Endothelial cell of umbilical vein (primary cell): Measurements from ENCODE around the gene C17orf67. TPM values are rescaled to one million over a fixed set of nuclear protein-coding genes. Genes with fewer than 3 reads are reported as not detected.

ENCODE experiments used
- BruUV-seq: library from RNA; stranded (reverse); fragments of 400-500 nt; replicated peaks from 2 replicates; lab custom pipeline; 2021; lab: Mats Ljungman, UMichigan
- CTCF ChIA-PET: fragments of 300-600, 350-600 bp; sonication (Branson Sonifier 250); formaldehyde crosslinking; loops from one replicate; lab custom pipeline; 2021; ENCODE audit warnings: antibody characterized with exemption, inconsistent platforms; lab: Charles Lee
- POLR2A ChIA-PET: fragments of 300-600, 350-600 bp; sonication (Branson Sonifier 250); formaldehyde crosslinking; loops from one replicate; lab custom pipeline; 2021; ENCODE audit warnings: antibody characterized with exemption, inconsistent platforms; lab: Charles Lee
- DNase-seq: peaks from one replicate; pipeline ENCODE4 v3.0.0-alpha.2; 2011; ENCODE audit warnings: low read depth, low spot score
- FAIRE-seq: peaks from 2 replicates; lab custom pipeline; 2011; peaks lifted over from hg19 to GRCh38; lab: Jason Lieb, UNC
- H2AFZ ChIP-seq: 2 replicates; pipeline ENCODE4 v1.6.0; 2012; ENCODE audit warnings: low read depth, low read length, control low read depth, inconsistent platforms
- H3K27ac ChIP-seq: 2 replicates; pipeline ENCODE4 v1.5.1; 2011; ENCODE audit warnings: low read depth, mild to moderate bottlenecking, control low read depth, low read length, moderate library complexity; ENCODE audit not compliant: insufficient read depth
- H3K27me3 ChIP-seq, 2 experiments: 2 replicates each; pipeline versions ENCODE4 v1.6.0 to v1.6.1; 2011; ENCODE audit warnings: low read length in 2 of 2, mixed read lengths in 1 of 2; ENCODE audit not compliant: control insufficient read depth in 2 of 2, insufficient read depth in 2 of 2
- H3K36me3 ChIP-seq, 2 experiments: 2 replicates in 1 of 2; 3 replicates in 1 of 2; pipeline ENCODE4 v1.5.1; 2011; ENCODE audit warnings: low read length in 2 of 2, mild to moderate bottlenecking in 1 of 2, moderate library complexity in 1 of 2; ENCODE audit not compliant: control insufficient read depth in 2 of 2, insufficient read depth in 2 of 2; ENCODE audit errors: extremely low read depth in 1 of 2
- H3K4me1 ChIP-seq: 3 replicates; pipeline ENCODE4 v1.5.1; 2011; ENCODE audit warnings: mild to moderate bottlenecking, low read length; ENCODE audit not compliant: control insufficient read depth, insufficient read depth; ENCODE audit errors: extremely low read depth
- H3K4me2 ChIP-seq: 2 replicates; pipeline ENCODE4 v1.6.1; 2011; ENCODE audit warnings: low read length, control low read depth, mixed read lengths; ENCODE audit not compliant: insufficient read depth
- H3K4me3 ChIP-seq, 3 experiments: fragments of 200-600 bp in 1 of 3; sonication (generic), shearing (Covaris generic) in 1 of 3; replicated peaks in 1 of 3; 2 replicates each; pipeline ENCODE4 v1.5.1; 2011 to 2016; ENCODE audit warnings: control low read depth in 3 of 3, low read length in 3 of 3, mild to moderate bottlenecking in 2 of 3, inconsistent platforms in 1 of 3, low read depth in 1 of 3, moderate library complexity in 1 of 3; ENCODE audit not compliant: insufficient read depth in 1 of 3
- H3K79me2 ChIP-seq: 2 replicates; pipeline ENCODE4 v1.6.0; 2012; ENCODE audit warnings: low read length, inconsistent platforms; ENCODE audit not compliant: control insufficient read depth, insufficient read depth
- H3K9ac ChIP-seq: replicated peaks from 2 replicates; pipeline ENCODE3; 2011; ENCODE audit warnings: low read length, control low read depth; ENCODE audit not compliant: insufficient read depth; ENCODE audit errors: extremely low read depth
- H3K9me1 ChIP-seq: replicated peaks from 3 replicates; pipeline ENCODE4 v1.6.0; 2011; ENCODE audit warnings: mild to moderate bottlenecking, low read length; ENCODE audit not compliant: control insufficient read depth, insufficient read depth; ENCODE audit errors: extremely low read depth
- H3K9me3 ChIP-seq: replicated peaks from 2 replicates; pipeline ENCODE4 v1.5.1; 2012; ENCODE audit warnings: low read length, inconsistent platforms; ENCODE audit not compliant: control insufficient read depth, insufficient read depth
- H4K20me1 ChIP-seq: replicated peaks from 2 replicates; pipeline ENCODE3; 2011; ENCODE audit warnings: mild to moderate bottlenecking, low read length; ENCODE audit not compliant: control insufficient read depth, insufficient read depth; ENCODE audit errors: extremely low read depth
- EZH2 ChIP-seq: IDR thresholded peaks from 2 replicates; pipeline ENCODE4 v1.6.1; 2012; ENCODE audit warnings: borderline replicate concordance, low read depth, mild to moderate bottlenecking, moderate library complexity, low read length, inconsistent platforms; ENCODE audit not compliant: severe bottlenecking
- FOS ChIP-seq: IDR thresholded peaks from 2 replicates; pipeline ENCODE4 v1.6.1; 2011; ENCODE audit warnings: mild to moderate bottlenecking, low read length, moderate library complexity, borderline replicate concordance; ENCODE audit not compliant: insufficient read depth
- GATA2 ChIP-seq: IDR thresholded peaks from 2 replicates; pipeline ENCODE4 v1.7.0; 2011; ENCODE audit warnings: low read depth, mild to moderate bottlenecking, moderate library complexity, mixed read lengths, low read length; ENCODE audit not compliant: insufficient read length, insufficient read depth
- JUN ChIP-seq: IDR thresholded peaks from 2 replicates; pipeline ENCODE4 v1.6.1; 2011; ENCODE audit warnings: borderline replicate concordance, low read depth; ENCODE audit not compliant: insufficient read length, insufficient read depth
- MYC ChIP-seq: IDR thresholded peaks from one replicate; pipeline ENCODE4 v1.6.1; 2011; ENCODE audit warnings: mild to moderate bottlenecking, low read depth, low read length
- POLR2A ChIP-seq: IDR thresholded peaks from 2 replicates; pipeline ENCODE4 v1.6.1; 2012; ENCODE audit warnings: low read depth, mild to moderate bottlenecking, control low read depth, low read length
- POLR2AphosphoS5 ChIP-seq: IDR thresholded peaks from 2 replicates; pipeline ENCODE4 v1.6.1; 2012; ENCODE audit warnings: low read depth, mild to moderate bottlenecking, control low read depth, low read length, moderate library complexity; ENCODE audit not compliant: insufficient read depth
- dilution Hi-C: fragments of 300-500 bp; cut with MboI; formaldehyde crosslinking; loops from one replicate; pipeline ENCODE4 v1.15.0; 2019; ENCODE audit warnings: low sequenced_read_pairs; ENCODE audit not compliant: extremely low pct_ligation_motif_present
- intact Hi-C: fragments of 100-400 bp; cut with micrococcal nuclease; formaldehyde crosslinking; loops from one replicate; pipeline ENCODE4 v1.10.0; 2022
- polyA plus RNA-seq, 4 experiments: library from polyadenylated mRNA; depleted of rRNA in 3 of 4; stranded (reverse) in 3 of 4; unstranded in 1 of 4; fragments of >200 nt; gene quantifications; 2 replicates each; pipeline versions ENCODE4 v1.2.1 to v1.2.3, GENCODE V29; 2011 to 2012; ENCODE audit warnings: missing spikeins in 1 of 4
- total RNA-seq: library from RNA; stranded (reverse); gene quantifications from 2 replicates; pipeline ENCODE4 v1.2.3, GENCODE V29; 2021
- TF ChIP-seq, protein P1 (sequence below), 2 donors: IDR thresholded peaks; 1 replicate in 1 of 2; 2 replicates in 1 of 2; pipeline ENCODE4 v1.5.1; 2011; ENCODE audit warnings: low read length in 2 of 2, mild to moderate bottlenecking in 2 of 2, moderate library complexity in 2 of 2, control low read depth in 1 of 2, inconsistent platforms in 1 of 2, low read depth in 1 of 2; ENCODE audit not compliant: insufficient read depth in 1 of 2; ENCODE audit errors: extremely low read depth in 1 of 2
- TF ChIP-seq, protein P2 (sequence below): IDR thresholded peaks from 2 replicates; pipeline ENCODE4 v1.6.1; 2011; ENCODE audit not compliant: insufficient read depth, insufficient read length

C17orf67 gene
- total and polyA plus RNA-seq, 2 donors (not counting 3 experiments of a cell fraction or from before 2014, with no cell fraction given): 1.9 to 5.8 TPM

DNA sequence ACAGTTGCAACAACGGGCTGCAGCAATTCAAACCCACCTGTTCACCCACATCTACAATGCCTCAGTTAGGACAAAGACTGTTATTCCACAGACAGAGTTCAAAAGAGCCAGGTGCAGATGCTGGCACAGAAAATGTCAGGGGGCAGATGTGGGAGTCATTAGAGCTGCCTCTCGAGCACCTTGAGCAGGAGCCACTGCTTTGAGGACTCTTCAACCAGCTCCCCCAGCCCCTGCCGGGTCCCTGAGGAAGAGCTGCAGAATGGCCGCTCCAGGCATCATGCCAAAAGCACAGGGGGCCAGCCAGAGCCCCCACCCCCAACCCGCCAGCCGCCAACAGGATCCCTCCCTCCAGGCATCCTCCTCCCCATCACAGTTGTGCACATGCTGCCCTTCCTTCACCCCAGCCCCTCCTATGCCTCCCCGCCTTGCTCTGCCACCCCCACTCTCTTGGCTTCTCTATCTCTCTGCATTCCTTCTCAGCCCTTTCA lies 20.8 kb downstream of the C17orf67 start:
- FAIRE-seq: no peak
- Histone ChIP-seq H3K27ac (no peak overlapping the region), H3K27me3 (no peaks in the 10 kb centered on the region), H4K20me1 (no peaks in the 10 kb centered on the region), H3K4me1 (peaks cover 6% of the 10 kb centered on the region), H3K79me2 (no peaks in the 10 kb centered on the region), H3K9me1 (no peaks in the 10 kb centered on the region), H3K9ac (no peak overlapping the region), H3K4me3 (no peak overlapping the region), H3K36me3 (no peaks in the 10 kb centered on the region), H3K4me2 (no peak overlapping the region), H2AFZ (no peak overlapping the region), H3K9me3 (no peaks in the 10 kb centered on the region)
- CTCF ChIA-PET: no interaction called here
- dilution Hi-C loops: no loop called here
- intact Hi-C loops: no loop called here
- no peak for DNase-seq
- POLR2A ChIA-PET: no interaction called here
- BruUV-seq: no TSS peak
- no peak for TF ChIP-seq MYC
- TF ChIP-seq EZH2: no peak
- no peak for TF ChIP-seq GATA2
- TF ChIP-seq, protein P1, sequence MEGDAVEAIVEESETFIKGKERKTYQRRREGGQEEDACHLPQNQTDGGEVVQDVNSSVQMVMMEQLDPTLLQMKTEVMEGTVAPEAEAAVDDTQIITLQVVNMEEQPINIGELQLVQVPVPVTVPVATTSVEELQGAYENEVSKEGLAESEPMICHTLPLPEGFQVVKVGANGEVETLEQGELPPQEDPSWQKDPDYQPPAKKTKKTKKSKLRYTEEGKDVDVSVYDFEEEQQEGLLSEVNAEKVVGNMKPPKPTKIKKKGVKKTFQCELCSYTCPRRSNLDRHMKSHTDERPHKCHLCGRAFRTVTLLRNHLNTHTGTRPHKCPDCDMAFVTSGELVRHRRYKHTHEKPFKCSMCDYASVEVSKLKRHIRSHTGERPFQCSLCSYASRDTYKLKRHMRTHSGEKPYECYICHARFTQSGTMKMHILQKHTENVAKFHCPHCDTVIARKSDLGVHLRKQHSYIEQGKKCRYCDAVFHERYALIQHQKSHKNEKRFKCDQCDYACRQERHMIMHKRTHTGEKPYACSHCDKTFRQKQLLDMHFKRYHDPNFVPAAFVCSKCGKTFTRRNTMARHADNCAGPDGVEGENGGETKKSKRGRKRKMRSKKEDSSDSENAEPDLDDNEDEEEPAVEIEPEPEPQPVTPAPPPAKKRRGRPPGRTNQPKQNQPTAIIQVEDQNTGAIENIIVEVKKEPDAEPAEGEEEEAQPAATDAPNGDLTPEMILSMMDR (IDR thresholded peaks at IDR 0.05; ENCODE audit: extremely low read depth in 1 of 2, insufficient read depth in 1 of 2, low read depth in 1 of 2, low read length in 2 of 2): no peak
- no peak for TF ChIP-seq POLR2AphosphoS5
- no peak for TF ChIP-seq JUN
- TF ChIP-seq, protein P2, sequence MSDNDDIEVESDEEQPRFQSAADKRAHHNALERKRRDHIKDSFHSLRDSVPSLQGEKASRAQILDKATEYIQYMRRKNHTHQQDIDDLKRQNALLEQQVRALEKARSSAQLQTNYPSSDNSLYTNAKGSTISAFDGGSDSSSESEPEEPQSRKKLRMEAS: no peak
- TF ChIP-seq POLR2A: no peak
- no peak for TF ChIP-seq FOS
